ENCODE data around the gene DBNDD2. TPM values are rescaled to one million over a fixed set of nuclear protein-coding genes. Genes with fewer than 3 reads are reported as not detected.

Gene DBNDD2
- total and polyA plus RNA-seq, 10 donors: 15.8 to 38.5 (median 29.2) TPM

GRCh38 chr20:45406260-45407066 is 1.6 kb upstream of the DBNDD2 start:
- H3K27me3 ChIP-seq (replicated peaks in 1 of 7): peaks cover 0 to 26% (median 4%) of the 10 kb centered on the region in 7 donors
- TF ChIP-seq POLR2AphosphoS5 (IDR thresholded peaks at IDR 0.05) (peak in 2 of 3 donors; percentile 44 to 54), POLR2A (IDR thresholded peaks at IDR 0.05) (no peak)
- TF ChIP-seq, protein P1, sequence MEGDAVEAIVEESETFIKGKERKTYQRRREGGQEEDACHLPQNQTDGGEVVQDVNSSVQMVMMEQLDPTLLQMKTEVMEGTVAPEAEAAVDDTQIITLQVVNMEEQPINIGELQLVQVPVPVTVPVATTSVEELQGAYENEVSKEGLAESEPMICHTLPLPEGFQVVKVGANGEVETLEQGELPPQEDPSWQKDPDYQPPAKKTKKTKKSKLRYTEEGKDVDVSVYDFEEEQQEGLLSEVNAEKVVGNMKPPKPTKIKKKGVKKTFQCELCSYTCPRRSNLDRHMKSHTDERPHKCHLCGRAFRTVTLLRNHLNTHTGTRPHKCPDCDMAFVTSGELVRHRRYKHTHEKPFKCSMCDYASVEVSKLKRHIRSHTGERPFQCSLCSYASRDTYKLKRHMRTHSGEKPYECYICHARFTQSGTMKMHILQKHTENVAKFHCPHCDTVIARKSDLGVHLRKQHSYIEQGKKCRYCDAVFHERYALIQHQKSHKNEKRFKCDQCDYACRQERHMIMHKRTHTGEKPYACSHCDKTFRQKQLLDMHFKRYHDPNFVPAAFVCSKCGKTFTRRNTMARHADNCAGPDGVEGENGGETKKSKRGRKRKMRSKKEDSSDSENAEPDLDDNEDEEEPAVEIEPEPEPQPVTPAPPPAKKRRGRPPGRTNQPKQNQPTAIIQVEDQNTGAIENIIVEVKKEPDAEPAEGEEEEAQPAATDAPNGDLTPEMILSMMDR (IDR thresholded peaks at IDR 0.05 in 8 of 11, conservative IDR thresholded peaks at IDR 0.05 in 3 of 11): no peak
- DNase-seq: peak; percentile 85
- 0 to 5% (median 1%) methylated on average over 25 to 87 of the region's 87 CpGs for WGBS, 5 donors
- peaks cover 0 to 6% (median 3%) of the 10 kb centered on the region in 8 donors for H3K9me3 ChIP-seq
- H3K36me3 ChIP-seq: peaks cover 0 to 23% (median 7%) of the 10 kb centered on the region in 6 donors
- intact Hi-C loops (cut with DNase I; ENCODE audit: low total_unique reads): no loop called here
- H3K4me3 ChIP-seq: peak overlapping the region; percentile 61 to 97 (median 76)
- peaks cover 2 to 43% (median 33%) of the 10 kb centered on the region in 6 donors for H3K4me1 ChIP-seq
- H3K27ac ChIP-seq: peak overlapping the region; percentile 50 to 87 (median 73)

GRCh38 chr20:45407067-45407745 is 883 bp upstream of the DBNDD2 start:
- Histone ChIP-seq H3K36me3 (peaks cover 0 to 26% (median 7%) of the 10 kb centered on the region in 6 donors), H3K27me3 (replicated peaks in 1 of 7) (peaks cover 0 to 26% (median 4%) of the 10 kb centered on the region in 7 donors), H3K4me3 (peak overlapping the region; percentile 61 to 97 (median 76)), H3K4me1 (peaks cover 2 to 43% (median 33%) of the 10 kb centered on the region in 6 donors), H3K9me3 (no peaks in the 10 kb centered on the region), H3K27ac (peak overlapping the region; percentile 50 to 87 (median 73))
- TF ChIP-seq, protein P1 (IDR thresholded peaks at IDR 0.05 in 8 of 11, conservative IDR thresholded peaks at IDR 0.05 in 3 of 11): no peak
- no peak for TF ChIP-seq POLR2A (IDR thresholded peaks at IDR 0.05)
- peak; percentile 48 to 67 (median 59) for TF ChIP-seq POLR2AphosphoS5 (IDR thresholded peaks at IDR 0.05)
- DNase-seq: no peak
- 21 to 41% (median 27%) methylated on average over 23 to 30 of the region's 30 CpGs for WGBS, 5 donors
- intact Hi-C loops (cut with DNase I; ENCODE audit: low total_unique reads): no loop called here

- Histone ChIP-seq H3K4me1 (peaks cover 2 to 43% (median 33%) of the 10 kb centered on the region in 6 donors), H3K36me3 (peaks cover 0 to 26% (median 7%) of the 10 kb centered on the region in 6 donors), H3K27ac (peak overlapping the region in 2 of 8 donors; percentile 84 to 87), H3K4me3 (peak overlapping the region in 1 of 8 donors; percentile 97), H3K9me3 (no peaks in the 10 kb centered on the region), H3K27me3 (replicated peaks in 1 of 7) (peaks cover 0 to 26% (median 4%) of the 10 kb centered on the region in 7 donors)
- TF ChIP-seq POLR2AphosphoS5 (IDR thresholded peaks at IDR 0.05) (no peak), POLR2A (IDR thresholded peaks at IDR 0.05) (no peak)
- TF ChIP-seq, protein P1 (IDR thresholded peaks at IDR 0.05 in 8 of 11, conservative IDR thresholded peaks at IDR 0.05 in 3 of 11): no peak
- intact Hi-C loops (cut with DNase I; ENCODE audit: low total_unique reads): no loop called here
- no peak for DNase-seq
- 32 to 58% (median 41%) methylated on average over 7 of the region's 7 CpGs for WGBS, 5 donors
These were observed 641 bp downstream of the DBNDD2 start for GRCh38 chr20:45408646-45409213.
